AG10803 (cell line): ENCODE measurements around the gene PIK3R3.

ENCODE experiments used
- DNase-seq: peaks from one replicate; pipeline ENCODE4 v3.0.0; 2010; ENCODE audit warnings: low read depth
- H3K4me3 ChIP-seq: 2 replicates; pipeline ENCODE4 v1.5.1; 2011; ENCODE audit warnings: mild to moderate bottlenecking, low read length, control low read depth
- CTCF ChIP-seq: conservative IDR thresholded peaks from 2 replicates; pipeline ENCODE4 v1.5.1; 2011; ENCODE audit warnings: mild to moderate bottlenecking, low read length, control low read depth, inconsistent platforms

The PIK3R3 gene

DNA sequence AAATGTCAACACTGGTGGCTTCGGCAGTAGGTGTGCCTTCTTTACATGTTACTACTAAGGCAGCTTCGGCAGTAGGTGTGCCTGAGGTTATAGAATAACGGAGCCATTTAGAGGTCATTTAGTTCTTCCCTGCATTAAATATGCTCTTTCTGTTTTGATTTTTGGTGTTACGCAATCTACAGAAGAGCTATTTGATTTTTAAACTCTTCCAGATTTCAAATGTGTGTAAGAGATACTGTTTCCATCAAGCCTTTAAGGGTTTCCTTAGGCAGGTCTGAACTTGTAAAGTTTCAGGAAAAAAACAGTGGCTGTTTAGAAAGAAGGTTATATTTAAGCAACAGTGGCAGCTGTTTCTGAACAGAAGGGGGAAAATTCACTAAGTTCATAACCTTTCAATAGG is 54.8 kb downstream of the PIK3R3 start:
- peak; percentile 13 for DNase-seq
- no peak overlapping the region for H3K4me3 ChIP-seq
- TF ChIP-seq CTCF: no peak

DNA sequence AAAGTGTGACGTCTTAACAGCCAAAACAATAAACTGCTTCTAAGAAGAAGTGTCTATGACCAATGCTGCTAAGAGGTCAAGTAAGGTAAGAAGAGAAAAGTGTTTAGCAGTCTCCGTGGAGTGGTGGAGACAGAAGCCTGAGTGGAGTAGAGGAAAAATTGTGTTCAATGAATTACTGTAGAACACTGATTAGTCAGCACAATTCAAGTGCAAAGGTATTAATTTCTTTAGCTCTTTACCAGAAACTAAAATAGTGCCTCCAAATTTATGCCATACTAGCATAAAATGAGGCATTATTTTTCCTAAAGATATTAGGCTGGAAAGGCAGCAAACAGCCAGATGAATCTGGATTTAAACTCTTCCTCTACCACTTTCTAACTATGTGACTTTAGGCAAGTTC is 56.1 kb downstream of the PIK3R3 start:
- TF ChIP-seq CTCF: no peak
- H3K4me3 ChIP-seq: no peak overlapping the region
- DNase-seq: no peak

- H3K4me3 ChIP-seq: no peak overlapping the region
- no peak for TF ChIP-seq CTCF
- DNase-seq: no peak
Observed at GRCh38 chr1:46072975-46073374, 59.5 kb downstream of the PIK3R3 start.

DNA sequence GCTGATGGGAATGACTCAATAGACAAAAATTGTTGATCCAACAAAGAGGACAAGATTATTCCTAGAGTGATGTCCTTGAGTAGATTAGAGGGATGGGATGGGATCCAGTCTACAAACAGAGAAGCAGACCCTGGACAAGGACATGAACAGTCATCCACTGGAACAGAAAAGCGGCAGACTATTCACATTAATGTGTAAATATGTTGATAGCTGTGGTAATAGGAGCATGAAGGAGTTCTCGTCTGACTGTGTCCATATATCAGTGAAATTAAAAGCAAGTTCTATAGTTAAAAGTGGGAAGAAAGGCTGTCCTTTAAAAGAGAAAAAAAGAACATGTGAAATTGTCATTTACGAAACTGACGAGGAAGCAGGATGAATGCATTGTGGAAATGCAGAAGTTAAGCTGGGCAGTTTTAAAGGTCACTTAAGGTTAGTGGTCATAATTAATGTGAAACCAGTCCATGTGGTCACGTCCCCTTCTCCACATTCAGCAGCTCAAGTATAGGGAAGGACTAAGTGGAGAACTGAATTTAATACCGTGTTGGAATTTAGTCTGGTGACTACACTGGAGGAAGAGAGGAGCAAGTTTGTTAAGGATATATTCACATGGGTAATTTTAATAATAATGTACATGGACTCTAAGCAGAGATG is 62.1 kb downstream of the PIK3R3 start:
- DNase-seq: no peak
- H3K4me3 ChIP-seq: no peak overlapping the region
- TF ChIP-seq CTCF: no peak

GRCh38 chr1:46068525-46068924 is 63.9 kb downstream of the PIK3R3 start:
- no peak for TF ChIP-seq CTCF
- no peak overlapping the region for H3K4me3 ChIP-seq
- no peak for DNase-seq

DNA sequence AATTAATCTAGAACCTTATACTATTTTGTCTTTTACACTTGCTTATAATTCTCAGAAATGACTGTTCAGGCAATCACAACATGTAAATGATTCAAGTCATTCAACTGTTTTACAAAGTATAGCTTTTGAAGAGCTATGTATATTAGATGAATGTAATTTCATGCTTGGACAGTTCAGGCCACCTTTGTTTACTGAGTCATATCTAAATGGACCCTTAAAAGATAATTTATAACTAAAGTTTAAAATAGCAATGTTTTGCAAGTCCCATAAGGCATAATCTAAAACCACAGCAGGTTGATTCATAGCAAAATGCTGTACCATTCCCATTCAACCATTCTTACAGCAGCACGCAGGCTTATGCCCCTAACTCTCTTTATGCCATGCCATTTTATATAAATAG is 64.8 kb downstream of the PIK3R3 start:
- no peak overlapping the region for H3K4me3 ChIP-seq
- no peak for TF ChIP-seq CTCF
- DNase-seq: no peak

DNA sequence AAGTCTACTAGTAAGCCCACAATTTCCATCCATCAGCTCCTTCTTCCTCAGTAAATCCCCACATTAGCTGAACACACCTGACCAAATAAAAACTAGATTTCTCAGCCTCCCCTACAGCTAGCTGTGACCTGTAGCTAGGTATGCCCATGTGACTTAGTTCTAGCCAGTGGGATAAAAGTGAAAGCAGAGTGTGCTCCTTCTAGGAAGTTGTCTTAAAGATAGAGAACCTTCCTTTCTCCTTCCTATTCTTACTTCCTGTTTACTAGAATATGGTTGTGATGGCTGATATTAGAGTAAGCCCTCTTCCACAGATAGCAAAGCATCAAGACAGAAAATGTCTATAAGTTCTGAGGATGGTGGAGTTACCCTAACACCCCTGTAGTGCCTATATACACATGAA is 67.0 kb downstream of the PIK3R3 start:
- no peak for TF ChIP-seq CTCF
- H3K4me3 ChIP-seq: no peak overlapping the region
- DNase-seq: no peak
